A673 (cell line): ENCODE results near the gene SRPK1.

Experiments used
- CTCF ChIP-seq: fragments of 300-800, 200-600 bp; sonication (generic); conservative IDR thresholded peaks from 2 replicates; pipeline ENCODE4 v1.5.1; 2017; ENCODE audit warnings: low read depth, mild to moderate bottlenecking, antibody characterized with exemption, low read length, moderate library complexity, mixed read lengths
- EZH2 ChIP-seq: fragments of 200-600 bp; sonication (generic); IDR thresholded peaks from 2 replicates; pipeline ENCODE4 v1.6.1; 2017; ENCODE audit warnings: borderline replicate concordance, low read depth, mild to moderate bottlenecking, mixed read lengths, antibody characterized with exemption, low read length; ENCODE audit not compliant: poor library complexity, severe bottlenecking

DNA sequence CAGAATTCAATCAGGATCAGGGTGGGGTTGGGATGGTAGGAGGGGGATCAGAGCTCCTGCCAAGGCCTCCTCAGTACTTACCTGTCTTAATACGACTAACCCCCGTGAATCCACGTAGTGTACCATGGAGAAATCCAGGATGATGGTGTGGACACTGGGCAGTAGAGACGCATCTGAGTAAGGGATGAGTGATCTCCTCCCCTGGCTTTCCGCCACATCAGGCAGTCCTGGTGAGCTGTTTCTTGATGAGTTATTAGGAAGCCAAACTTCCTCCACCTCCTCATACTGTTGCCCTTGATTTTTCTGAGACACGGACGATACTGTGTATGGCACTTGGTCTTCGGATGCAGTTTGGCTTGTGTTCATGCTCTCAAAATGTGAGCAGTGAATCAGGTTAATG lies 34.2 kb upstream of the SRPK1 start:
- TF ChIP-seq EZH2 (no peak), CTCF (no peak)
